ENCODE measurements around the gene ITIH4.
A peak's percentile ranks its signal among the peaks of the same experiment; 100 is the strongest.

The ITIH4 gene

GRCh38 chr3:52831500-52832301 is 1.2 kb upstream of the ITIH4 start:
- DNase-seq (ENCODE audit: low read depth): peak; percentile 56

DNA sequence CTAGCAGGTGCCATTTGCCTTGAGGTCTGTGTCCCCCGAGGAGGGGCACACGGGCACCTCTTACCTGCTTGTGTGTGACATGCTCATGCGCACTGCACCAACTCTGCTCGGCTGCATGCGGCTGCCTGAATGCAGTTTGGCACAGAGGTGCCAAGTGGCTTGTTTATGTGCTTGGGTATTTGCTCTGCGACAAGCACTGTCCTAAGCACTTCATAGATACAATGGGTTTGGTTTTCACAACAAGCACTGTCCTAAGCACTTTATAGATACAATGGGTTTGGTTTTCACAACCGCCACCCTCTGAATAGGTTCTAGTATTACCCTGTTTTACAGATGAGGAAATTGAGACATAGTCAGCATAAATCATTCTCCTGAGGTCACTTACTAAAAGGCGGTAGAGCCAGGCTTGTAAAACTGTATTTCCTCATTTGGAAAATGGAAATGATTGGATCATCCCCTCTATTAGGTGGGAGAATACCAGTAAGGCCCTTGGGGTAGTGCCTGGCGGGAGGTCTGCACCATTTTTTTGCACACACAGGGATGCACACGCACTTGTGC is 487 bp downstream of the ITIH4 start:
- DNase-seq (ENCODE audit: low read depth): no peak

- no peak for DNase-seq (ENCODE audit: low read depth)
These were observed 990 bp downstream of the ITIH4 start for GRCh38 chr3:52829482-52829881.

- no peak for DNase-seq (ENCODE audit: low read depth)
These were observed 2.6 kb downstream of the ITIH4 start for GRCh38 chr3:52827866-52828376.

DNA sequence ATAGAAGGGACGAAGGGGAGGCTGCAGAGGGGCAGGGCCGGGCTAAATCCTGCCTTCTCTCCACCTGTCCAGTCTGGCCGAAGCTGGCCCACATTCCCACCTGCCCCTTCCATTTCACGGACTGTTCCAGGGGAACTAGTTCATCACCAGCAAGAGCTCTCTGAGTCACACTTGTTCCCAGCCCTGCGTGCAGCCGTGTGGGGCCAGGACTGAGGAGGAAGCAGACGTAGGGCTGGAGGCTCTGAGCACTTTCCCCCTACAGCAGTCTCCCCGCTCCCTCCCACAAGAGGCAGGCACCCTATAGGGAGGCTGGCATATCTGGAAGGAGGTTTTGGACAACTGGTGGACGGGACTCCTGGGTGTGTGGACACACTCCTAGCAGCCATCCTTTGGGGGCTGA is 3.0 kb downstream of the ITIH4 start:
- DNase-seq (ENCODE audit: low read depth): no peak

DNA sequence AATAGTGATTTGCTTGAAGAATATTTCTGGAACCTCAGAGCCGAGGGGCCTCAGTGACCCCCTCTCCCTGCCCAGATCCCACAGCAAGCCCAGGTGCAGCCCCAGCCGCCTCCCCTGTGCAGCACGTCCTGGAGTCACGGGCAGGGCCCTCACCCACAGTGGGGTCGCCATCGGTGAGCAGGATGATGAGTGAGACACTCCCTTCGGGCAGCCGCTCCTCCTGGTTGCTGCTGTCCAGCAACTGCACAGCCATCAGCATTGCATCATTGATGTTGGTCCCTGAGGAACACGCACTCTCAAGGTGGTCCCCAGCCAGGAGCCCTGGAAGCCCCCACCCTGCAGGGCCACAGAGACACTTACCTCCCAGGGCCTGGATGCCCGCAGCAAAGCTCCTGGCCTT is 6.4 kb downstream of the ITIH4 start:
- no peak for DNase-seq (ENCODE audit: low read depth)

- no peak for DNase-seq (ENCODE audit: low read depth)
These were observed 8.1 kb downstream of the ITIH4 start for GRCh38 chr3:52822363-52822762.

- no peak for DNase-seq (ENCODE audit: low read depth)
These were observed 9.7 kb downstream of the ITIH4 start for GRCh38 chr3:52820736-52821135.

DNA sequence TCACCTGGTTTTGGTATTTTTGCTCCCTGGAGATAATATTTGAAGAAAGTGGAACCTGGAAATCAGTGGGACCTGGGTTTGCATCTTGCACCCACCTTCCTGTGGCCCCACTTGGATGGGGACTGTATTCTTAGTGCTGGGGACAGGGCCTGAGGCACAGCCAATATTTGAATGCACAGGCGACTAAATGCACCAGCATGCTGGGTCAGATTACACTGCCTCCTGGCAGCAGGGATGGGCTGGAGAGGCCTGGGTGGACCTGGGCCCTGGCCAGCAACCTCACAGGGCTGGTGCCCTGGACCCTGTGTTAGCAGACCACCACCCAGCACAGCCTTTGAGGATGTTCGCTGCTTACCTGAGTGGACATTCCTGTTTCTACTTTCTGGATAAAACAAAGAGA is 10.5 kb downstream of the ITIH4 start:
- no peak for DNase-seq (ENCODE audit: low read depth)

- DNase-seq (ENCODE audit: low read depth): no peak
These were observed 12.6 kb downstream of the ITIH4 start for GRCh38 chr3:52817860-52818259.

DNA sequence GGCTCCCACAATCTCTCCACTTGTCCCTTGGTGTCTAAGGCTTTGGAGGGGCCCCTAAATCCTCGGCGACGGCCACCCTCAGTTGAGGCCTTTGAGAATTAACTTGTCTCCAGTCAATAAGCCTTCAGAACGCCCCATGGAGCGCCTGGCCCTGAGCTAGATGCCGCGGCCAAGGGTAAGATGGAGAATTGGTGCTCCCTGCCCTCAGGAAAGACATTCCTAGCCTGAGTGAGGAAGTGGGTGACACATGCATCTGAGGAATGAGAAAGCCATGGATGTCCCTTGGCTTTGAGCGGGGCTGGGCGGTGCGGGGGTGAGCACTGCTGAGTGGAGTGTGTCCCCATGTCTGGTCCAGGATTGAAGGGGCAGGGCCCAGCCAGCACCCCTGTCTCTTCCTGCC is 13.3 kb downstream of the ITIH4 start:
- no peak for DNase-seq (ENCODE audit: low read depth)

- no peak for DNase-seq (ENCODE audit: low read depth)
These were observed 13.8 kb downstream of the ITIH4 start for GRCh38 chr3:52816654-52817053.

- DNase-seq (ENCODE audit: low read depth): no peak
These were observed 14.3 kb downstream of the ITIH4 start for GRCh38 chr3:52816199-52816598.

- DNase-seq (ENCODE audit: low read depth): no peak
These were observed 16.7 kb downstream of the ITIH4 start for GRCh38 chr3:52813810-52814209.

DNA sequence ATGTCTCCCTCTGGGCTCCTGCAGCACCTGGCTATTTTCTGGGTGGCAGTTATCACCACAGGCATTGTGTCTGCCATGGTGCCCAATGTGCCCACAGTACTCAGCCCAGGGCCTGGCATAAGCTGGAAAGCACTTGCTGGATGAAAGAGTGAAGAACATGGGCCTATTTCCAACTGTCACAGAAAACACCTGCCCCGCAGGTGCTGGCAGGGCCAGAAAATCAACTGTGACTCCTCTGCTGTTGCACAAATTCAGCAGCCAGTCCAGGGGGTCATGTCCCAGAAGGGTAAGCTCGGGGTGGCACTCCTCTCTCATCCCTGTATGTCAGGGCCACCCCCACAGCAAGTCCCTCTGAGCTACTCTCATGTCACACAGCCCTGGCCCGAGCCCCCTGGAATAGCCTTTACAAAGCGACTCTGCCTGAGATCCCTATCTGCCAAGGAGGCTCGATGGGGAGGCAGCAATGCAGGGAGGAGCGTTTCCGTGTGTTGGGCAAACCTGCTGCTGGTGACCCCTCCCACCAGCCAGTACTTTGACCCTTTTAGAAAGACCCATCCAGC is 18.9 kb downstream of the ITIH4 start:
- no peak for DNase-seq (ENCODE audit: low read depth)

GRCh38 chr3:52810923-52811322 is 19.5 kb downstream of the ITIH4 start:
- no peak for DNase-seq (ENCODE audit: low read depth)

DNA sequence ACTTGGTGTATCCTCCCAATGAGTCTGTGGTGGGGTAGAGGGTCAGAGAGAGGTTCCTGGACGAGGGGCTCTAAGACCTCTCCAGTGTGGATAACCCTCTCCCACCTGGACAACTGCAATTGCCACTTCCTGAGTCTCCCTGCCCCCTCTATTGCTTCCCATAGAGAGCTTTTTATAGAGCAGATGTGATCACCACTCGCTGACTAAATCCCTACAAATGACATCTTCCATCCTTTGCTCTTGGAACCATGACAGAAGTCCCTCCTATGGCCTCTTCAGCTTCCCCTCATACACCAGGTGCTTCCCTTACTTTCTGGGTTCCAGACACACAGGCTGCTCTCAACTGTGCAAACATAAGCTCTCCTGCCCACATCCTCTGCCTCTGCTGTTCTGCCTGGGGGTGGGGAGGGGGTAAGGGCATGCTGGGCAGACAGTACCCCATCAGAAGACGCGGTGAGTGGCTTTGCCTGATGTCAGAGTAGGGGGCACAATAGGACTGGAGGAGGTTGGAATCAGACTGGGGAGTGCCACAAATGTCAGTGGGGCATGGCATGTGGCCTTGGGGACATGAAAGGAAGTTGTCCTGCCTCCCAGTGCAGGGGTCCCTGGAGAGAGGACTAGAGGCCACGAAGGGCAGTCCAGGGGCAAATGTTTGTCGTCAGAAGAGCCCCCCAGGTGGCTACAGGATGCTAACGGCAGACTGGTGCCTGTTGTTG is 20.7 kb downstream of the ITIH4 start:
- no peak for DNase-seq (ENCODE audit: low read depth)

- DNase-seq (ENCODE audit: low read depth): no peak
These were observed 21.3 kb downstream of the ITIH4 start for GRCh38 chr3:52809149-52809548.

- no peak for DNase-seq (ENCODE audit: low read depth)
These were observed 25.0 kb downstream of the ITIH4 start for GRCh38 chr3:52805270-52806039.

DNA sequence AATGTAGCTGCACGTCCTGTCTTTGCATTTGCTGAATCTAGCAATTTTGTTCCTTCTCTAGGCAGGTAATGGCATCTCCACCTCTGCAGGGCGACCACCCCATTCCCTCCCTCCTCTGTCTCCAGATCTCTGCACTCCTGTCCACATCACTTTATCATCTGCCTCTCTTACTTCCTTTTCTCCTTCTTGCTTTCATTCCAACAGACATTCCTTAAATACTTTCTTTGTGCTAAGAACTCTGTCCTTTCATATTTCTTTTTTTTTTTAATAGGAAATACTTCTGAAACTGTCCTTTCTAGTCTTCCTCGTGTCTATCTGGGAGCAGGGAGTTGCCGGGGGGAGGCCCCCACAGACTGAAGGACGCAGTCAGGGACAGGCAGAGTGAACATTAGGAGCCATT is 28.6 kb downstream of the ITIH4 start:
- no peak for DNase-seq (ENCODE audit: low read depth)

- DNase-seq (ENCODE audit: low read depth): no peak
These were observed 30.4 kb downstream of the ITIH4 start for GRCh38 chr3:52800079-52800478.

DNA sequence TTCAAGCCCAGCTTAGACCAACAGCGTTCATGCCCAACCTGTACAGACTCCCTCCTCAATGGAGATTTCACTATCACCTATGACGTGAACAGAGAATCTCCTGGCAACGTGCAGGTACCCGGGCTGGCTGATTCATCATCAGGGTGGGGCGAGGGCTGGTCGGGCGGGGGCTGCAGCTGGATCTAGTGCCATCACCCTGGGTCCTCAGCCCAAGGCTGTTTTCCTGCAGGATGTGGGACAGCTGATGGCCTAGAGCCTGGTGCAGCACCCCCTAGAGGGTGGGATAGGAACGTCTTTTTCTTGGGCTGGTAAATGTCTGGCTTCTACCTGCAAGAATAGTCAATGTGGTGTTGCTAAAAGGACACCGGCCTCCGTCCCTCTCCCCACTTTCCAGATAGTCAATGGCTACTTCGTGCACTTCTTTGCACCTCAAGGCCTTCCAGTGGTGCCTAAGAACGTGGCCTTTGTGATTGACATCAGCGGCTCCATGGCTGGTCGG is 31.4 kb downstream of the ITIH4 start:
- no peak for DNase-seq (ENCODE audit: low read depth)

Measured in GM04503 (cell line).